ENCODE data around the gene CAMK2N2. TPM values are rescaled to one million over a fixed set of nuclear protein-coding genes. Genes with fewer than 3 reads are reported as not detected.

CAMK2N2 gene
- polyA plus RNA-seq, 1 donor (not counting 4 experiments of a cell fraction or from before 2014, with no cell fraction given): 0.18 TPM

DNA sequence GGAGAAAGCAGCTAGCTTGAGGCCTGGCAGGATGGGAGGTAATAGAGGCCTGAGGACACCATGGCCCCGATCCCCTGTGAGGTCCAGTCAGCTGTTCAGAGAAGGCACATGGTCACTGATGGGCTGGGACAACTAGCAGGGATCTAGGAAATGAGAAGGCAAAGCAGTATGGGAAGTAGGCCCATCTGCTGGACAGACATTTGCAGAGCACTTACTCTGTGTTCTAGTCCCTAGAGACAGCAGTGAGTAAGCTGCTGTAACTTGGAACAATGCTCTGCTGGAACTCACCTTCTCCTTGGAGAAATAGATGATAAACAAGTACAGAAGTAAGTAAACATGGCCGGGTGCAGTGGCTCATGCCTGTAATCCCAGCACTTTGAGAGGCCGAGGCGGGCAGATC is 21.6 kb upstream of the CAMK2N2 start:
- H4K20me1 ChIP-seq (ENCODE audit: control insufficient read depth, extremely low read depth, insufficient read depth, low read length): no peaks in the 10 kb centered on the region
- TF ChIP-seq EZH2 (IDR thresholded peaks at IDR 0.05; ENCODE audit: low read length) (no peak), CTCF (optimal IDR thresholded peaks at IDR 0.05 in 1 of 3, IDR thresholded peaks at IDR 0.05 in 1 of 3, conservative IDR thresholded peaks at IDR 0.05 in 1 of 3; ENCODE audit: extremely low read depth in 1 of 3, insufficient read depth in 2 of 3, low read length in 3 of 3) (no peak)
- H3K79me2 ChIP-seq (ENCODE audit: control insufficient read depth, insufficient read depth, low read length): no peaks in the 10 kb centered on the region
- no peak for DNase-seq (ENCODE audit: low read depth, low spot score)
- H3K27ac ChIP-seq (ENCODE audit: control insufficient read depth, insufficient read depth, low read length): no peak overlapping the region
- H3K36me3 ChIP-seq (ENCODE audit: control insufficient read depth in 2 of 2, extremely low read depth in 1 of 2, insufficient read depth in 2 of 2, low read length in 2 of 2): no peaks in the 10 kb centered on the region
- no peaks in the 10 kb centered on the region for H3K9me3 ChIP-seq (ENCODE audit: control insufficient read depth, low read depth, low read length)
- no peaks in the 10 kb centered on the region for H3K9me1 ChIP-seq (ENCODE audit: control insufficient read depth, extremely low read depth, insufficient read depth, low read length)
- no peak overlapping the region for H2AFZ ChIP-seq (ENCODE audit: control insufficient read depth, low read length)
- no peaks in the 10 kb centered on the region for H3K4me1 ChIP-seq (ENCODE audit: control insufficient read depth, extremely low read depth, insufficient read depth, low read length)
- no peak overlapping the region for H3K9ac ChIP-seq (ENCODE audit: control insufficient read depth, extremely low read depth, insufficient read depth, low read length)
- FAIRE-seq: no peak
- dilution Hi-C loops (cut with MboI; ENCODE audit: extremely low pct_ligation_motif_present, low sequenced_read_pairs): no loop called here
- H3K4me3 ChIP-seq (ENCODE audit: control insufficient read depth in 2 of 3, extremely low read depth in 1 of 3, insufficient read depth in 2 of 3, low read depth in 1 of 3, low read length in 3 of 3): no peak overlapping the region
- H3K27me3 ChIP-seq (ENCODE audit: control insufficient read depth, extremely low read depth, insufficient read depth, low read length): peaks cover 6% of the 10 kb centered on the region
- no peak overlapping the region for H3K4me2 ChIP-seq (ENCODE audit: control insufficient read depth, extremely low read depth, insufficient read depth, low read depth, low read length)

DNA sequence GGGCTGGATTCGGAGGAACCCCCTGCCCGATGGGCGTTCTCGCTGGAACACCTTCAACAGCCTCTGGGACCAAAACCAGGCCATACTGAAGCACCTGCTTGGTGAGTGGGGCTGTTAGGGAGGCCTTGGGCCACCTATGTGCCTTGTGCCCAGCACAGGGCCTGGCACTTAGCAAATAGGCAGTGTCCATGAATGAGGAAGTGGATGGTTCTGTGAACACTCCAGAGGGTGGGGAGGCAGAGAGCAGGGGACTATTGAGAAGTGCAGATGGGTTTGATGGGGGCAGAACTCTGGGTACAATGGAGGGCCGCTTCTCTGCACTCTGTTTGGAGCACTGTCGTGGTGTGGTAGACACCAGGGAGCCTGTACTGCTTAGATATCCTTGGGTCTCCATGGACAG is 16.0 kb upstream of the CAMK2N2 start:
- Histone ChIP-seq H3K36me3 (ENCODE audit: control insufficient read depth in 2 of 2, extremely low read depth in 1 of 2, insufficient read depth in 2 of 2, low read length in 2 of 2) (no peaks in the 10 kb centered on the region), H2AFZ (ENCODE audit: control insufficient read depth, low read length) (no peak overlapping the region), H3K9me1 (ENCODE audit: control insufficient read depth, extremely low read depth, insufficient read depth, low read length) (no peaks in the 10 kb centered on the region), H3K27ac (ENCODE audit: control insufficient read depth, insufficient read depth, low read length) (no peak overlapping the region), H3K4me3 (ENCODE audit: control insufficient read depth in 2 of 3, extremely low read depth in 1 of 3, insufficient read depth in 2 of 3, low read depth in 1 of 3, low read length in 3 of 3) (no peak overlapping the region), H3K4me1 (ENCODE audit: control insufficient read depth, extremely low read depth, insufficient read depth, low read length) (no peaks in the 10 kb centered on the region), H3K9me3 (ENCODE audit: control insufficient read depth, low read depth, low read length) (no peaks in the 10 kb centered on the region), H3K27me3 (ENCODE audit: control insufficient read depth, extremely low read depth, insufficient read depth, low read length) (peaks cover 40% of the 10 kb centered on the region), H4K20me1 (ENCODE audit: control insufficient read depth, extremely low read depth, insufficient read depth, low read length) (no peaks in the 10 kb centered on the region), H3K9ac (ENCODE audit: control insufficient read depth, extremely low read depth, insufficient read depth, low read length) (no peak overlapping the region), H3K79me2 (ENCODE audit: control insufficient read depth, insufficient read depth, low read length) (no peaks in the 10 kb centered on the region), H3K4me2 (ENCODE audit: control insufficient read depth, extremely low read depth, insufficient read depth, low read depth, low read length) (no peak overlapping the region)
- DNase-seq (ENCODE audit: low read depth, low spot score) (no peak), FAIRE-seq (no peak)
- dilution Hi-C loops (cut with MboI; ENCODE audit: extremely low pct_ligation_motif_present, low sequenced_read_pairs): no loop called here
- TF ChIP-seq EZH2 (IDR thresholded peaks at IDR 0.05; ENCODE audit: low read length) (no peak), CTCF (optimal IDR thresholded peaks at IDR 0.05 in 1 of 3, IDR thresholded peaks at IDR 0.05 in 1 of 3, conservative IDR thresholded peaks at IDR 0.05 in 1 of 3; ENCODE audit: extremely low read depth in 1 of 3, insufficient read depth in 2 of 3, low read length in 3 of 3) (no peak)

Data from keratinocyte (primary cell).